Activated B cell treated with CpG ODN at 0.5 μM for 24 hours (primary cell): Measurements from ENCODE around the gene TEX30. TPM values are rescaled to one million over a fixed set of nuclear protein-coding genes. Genes with fewer than 3 reads are reported as not detected.

Source experiments
- ATAC-seq: fragments of 200-7000 bp; cut with Tn5 transposase; one replicate; pipeline ENCODE4 v1.10.0; 2021; ENCODE audit warnings: low read depth, mild to moderate bottlenecking, moderate library complexity
- CTCF ChIA-PET: fragments of 350-600 bp; sonication (Branson Sonifier 250); formaldehyde crosslinking; loops from one replicate; lab custom pipeline; 2021; ENCODE audit warnings: antibody characterized with exemption; lab: Charles Lee
- POLR2A ChIA-PET: fragments of 350-600 bp; sonication (Branson Sonifier 250); formaldehyde crosslinking; loops from one replicate; lab custom pipeline; 2021; ENCODE audit warnings: antibody characterized with exemption; lab: Charles Lee
- DNase-seq: peaks from one replicate; pipeline ENCODE4 v3.0.0; 2022
- H3K27ac Mint-ChIP-seq: one replicate; pipeline ENCODE4 v1.8.0; 2020; ENCODE audit warnings: mixed read lengths
- H3K27me3 Mint-ChIP-seq: one replicate; pipeline ENCODE4 v1.8.0; 2021; ENCODE audit warnings: mixed read lengths
- H3K36me3 Mint-ChIP-seq: one replicate; pipeline ENCODE4 v1.8.0; 2021; ENCODE audit warnings: low read depth, mixed read lengths
- H3K4me1 Mint-ChIP-seq: one replicate; pipeline ENCODE4 v1.8.0; 2021; ENCODE audit warnings: mixed read lengths
- H3K4me3 Mint-ChIP-seq: one replicate; pipeline ENCODE4 v1.8.0; 2020; ENCODE audit warnings: mild to moderate bottlenecking, mixed read lengths
- H3K9me3 Mint-ChIP-seq: one replicate; pipeline ENCODE4 v1.8.0; 2020; ENCODE audit warnings: mixed read lengths
- intact Hi-C: fragments of 100-400 bp; cut with micrococcal nuclease; formaldehyde crosslinking; loops from one replicate; pipeline ENCODE4 v1.15.1; 2024
- total RNA-seq: library from RNA; stranded (reverse); gene quantifications from 2 replicates; pipeline ENCODE4 v1.2.3, GENCODE V29; 2022
- TF ChIP-seq, protein P1 (sequence below): fragments of 200-600 bp; IDR thresholded peaks from one replicate; pipeline ENCODE4 v1.8.0; 2022; ENCODE audit warnings: antibody characterized with exemption, mild to moderate bottlenecking

The TEX30 gene
- total RNA-seq, 1 donor from 2014 or later: 6.2 TPM

DNA sequence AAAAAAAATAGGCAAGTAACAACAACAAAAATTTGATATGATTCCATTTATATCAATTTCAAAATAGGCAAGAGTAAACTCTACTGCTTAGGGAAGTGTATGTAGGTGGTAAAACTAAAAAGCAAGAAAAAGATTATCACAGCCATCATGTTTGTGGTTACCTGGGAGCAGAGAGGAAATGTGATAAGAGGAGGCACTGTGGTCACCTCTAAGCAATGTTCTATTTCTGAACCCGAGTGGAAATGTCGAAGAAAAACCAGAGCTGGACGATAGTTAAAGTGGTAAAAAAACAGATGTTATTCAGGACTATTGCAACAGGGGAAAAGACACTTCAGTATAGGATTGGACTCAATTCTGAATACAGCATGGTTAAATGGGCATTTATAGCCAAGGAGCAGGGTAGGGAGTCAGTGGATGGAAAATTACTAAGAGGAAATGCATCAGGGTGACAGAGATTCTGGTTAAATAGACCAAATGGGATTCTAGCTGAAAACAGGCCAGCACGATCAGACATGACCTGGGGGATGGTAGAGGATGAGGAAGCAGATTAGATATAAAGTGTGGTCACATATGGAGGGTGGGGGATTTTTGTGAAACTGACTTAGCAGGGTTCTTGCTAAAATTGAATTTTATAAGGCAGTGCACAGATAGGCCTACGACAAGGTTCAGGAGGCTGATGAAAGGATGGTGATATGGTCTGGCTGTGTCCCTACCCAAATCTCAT, 6.0 kb upstream of the TEX30 start:
- ChIA-PET POLR2A (no interaction called here), CTCF (no interaction called here)
- H3K4me1 Mint-ChIP-seq: no peaks in the 10 kb centered on the region
- H3K27me3 Mint-ChIP-seq: no peaks in the 10 kb centered on the region
- H3K36me3 Mint-ChIP-seq: no peaks in the 10 kb centered on the region
- DNase-seq: no peak
- ATAC-seq: no peak
- H3K4me3 Mint-ChIP-seq: no peak overlapping the region
- no peaks in the 10 kb centered on the region for H3K9me3 Mint-ChIP-seq
- no peak overlapping the region for H3K27ac Mint-ChIP-seq
- intact Hi-C loops: no loop called here
- TF ChIP-seq, protein P1, sequence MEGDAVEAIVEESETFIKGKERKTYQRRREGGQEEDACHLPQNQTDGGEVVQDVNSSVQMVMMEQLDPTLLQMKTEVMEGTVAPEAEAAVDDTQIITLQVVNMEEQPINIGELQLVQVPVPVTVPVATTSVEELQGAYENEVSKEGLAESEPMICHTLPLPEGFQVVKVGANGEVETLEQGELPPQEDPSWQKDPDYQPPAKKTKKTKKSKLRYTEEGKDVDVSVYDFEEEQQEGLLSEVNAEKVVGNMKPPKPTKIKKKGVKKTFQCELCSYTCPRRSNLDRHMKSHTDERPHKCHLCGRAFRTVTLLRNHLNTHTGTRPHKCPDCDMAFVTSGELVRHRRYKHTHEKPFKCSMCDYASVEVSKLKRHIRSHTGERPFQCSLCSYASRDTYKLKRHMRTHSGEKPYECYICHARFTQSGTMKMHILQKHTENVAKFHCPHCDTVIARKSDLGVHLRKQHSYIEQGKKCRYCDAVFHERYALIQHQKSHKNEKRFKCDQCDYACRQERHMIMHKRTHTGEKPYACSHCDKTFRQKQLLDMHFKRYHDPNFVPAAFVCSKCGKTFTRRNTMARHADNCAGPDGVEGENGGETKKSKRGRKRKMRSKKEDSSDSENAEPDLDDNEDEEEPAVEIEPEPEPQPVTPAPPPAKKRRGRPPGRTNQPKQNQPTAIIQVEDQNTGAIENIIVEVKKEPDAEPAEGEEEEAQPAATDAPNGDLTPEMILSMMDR: no peak

DNA sequence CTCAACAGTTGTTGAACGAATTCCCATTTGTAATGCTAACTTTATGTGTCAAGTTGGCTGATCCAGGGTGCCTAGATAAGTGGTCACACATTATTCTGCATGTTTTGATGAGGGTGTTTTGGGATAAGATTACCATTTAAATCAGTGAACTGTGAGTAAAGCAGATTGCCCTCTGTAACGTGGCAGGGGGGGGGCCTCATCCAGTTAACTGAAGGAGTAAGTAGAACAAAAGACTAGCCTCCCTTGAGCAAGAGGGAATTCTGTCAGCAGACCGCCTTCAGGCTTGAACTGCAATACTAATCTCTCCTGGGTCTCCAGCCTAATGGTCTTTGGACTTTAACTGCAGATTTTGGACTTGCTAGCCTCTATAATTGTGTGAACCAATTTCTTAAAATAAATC, 4.2 kb upstream of the TEX30 start:
- ATAC-seq: no peak
- H3K27ac Mint-ChIP-seq: no peak overlapping the region
- ChIA-PET CTCF (no interaction called here), POLR2A (no interaction called here)
- TF ChIP-seq, protein P1: no peak
- DNase-seq: no peak
- H3K36me3 Mint-ChIP-seq: peaks cover 6% of the 10 kb centered on the region
- H3K27me3 Mint-ChIP-seq: no peaks in the 10 kb centered on the region
- H3K9me3 Mint-ChIP-seq: no peaks in the 10 kb centered on the region
- no peak overlapping the region for H3K4me3 Mint-ChIP-seq
- intact Hi-C loops: no loop called here
- peaks cover 5% of the 10 kb centered on the region for H3K4me1 Mint-ChIP-seq

DNA sequence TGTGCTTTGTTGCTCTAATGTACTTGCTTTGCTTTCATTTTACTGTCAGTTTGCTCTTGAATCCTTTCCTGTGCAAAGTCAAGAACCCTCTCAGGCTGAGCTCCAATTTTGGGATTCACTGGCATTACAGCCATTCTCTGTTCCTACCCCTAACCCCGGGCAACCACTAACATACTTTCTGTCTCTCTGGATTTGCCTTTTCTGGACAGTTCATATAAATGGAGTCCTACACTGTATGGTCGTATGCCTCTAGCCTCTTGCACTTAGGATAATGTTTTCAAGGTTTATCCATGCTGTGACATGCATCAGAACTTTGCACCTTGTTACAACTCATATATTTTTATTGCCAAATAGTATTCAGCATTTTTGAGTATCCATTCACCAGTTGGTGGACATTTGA, 2.7 kb upstream of the TEX30 start:
- ATAC-seq: no peak
- intact Hi-C loops: no loop called here
- Mint-ChIP-seq H3K4me1 (peaks cover 12% of the 10 kb centered on the region), H3K9me3 (no peaks in the 10 kb centered on the region), H3K27ac (no peak overlapping the region), H3K4me3 (no peak overlapping the region), H3K36me3 (peaks cover 6% of the 10 kb centered on the region), H3K27me3 (no peaks in the 10 kb centered on the region)
- CTCF ChIA-PET: no interaction called here
- no peak for DNase-seq
- TF ChIP-seq, protein P1: no peak
- POLR2A ChIA-PET: no interaction called here

GRCh38 chr13:102774591-102775520, 1.3 kb upstream of the TEX30 start:
- POLR2A ChIA-PET: interaction anchor here (0.7 to 3.4 kb wide), 4 partner anchors 25 to 96 kb away, joined by 3 to 49 read pairs (median 12); partner anchors contain the start of gene ERCC5
- Mint-ChIP-seq H3K36me3 (peaks cover 6% of the 10 kb centered on the region), H3K27ac (peak overlapping the region; percentile 94), H3K9me3 (no peaks in the 10 kb centered on the region), H3K27me3 (no peaks in the 10 kb centered on the region), H3K4me3 (peak overlapping the region; percentile 95), H3K4me1 (peaks cover 13% of the 10 kb centered on the region)
- intact Hi-C loops: no loop called here
- DNase-seq (no peak), ATAC-seq (no peak)
- TF ChIP-seq, protein P1: no peak
- CTCF ChIA-PET: interaction anchor here (1.4 to 1.6 kb wide), 2 partner anchors 25 to 72 kb away, joined by 4 to 5 read pairs; no protein-coding TSS in a partner anchor

DNA sequence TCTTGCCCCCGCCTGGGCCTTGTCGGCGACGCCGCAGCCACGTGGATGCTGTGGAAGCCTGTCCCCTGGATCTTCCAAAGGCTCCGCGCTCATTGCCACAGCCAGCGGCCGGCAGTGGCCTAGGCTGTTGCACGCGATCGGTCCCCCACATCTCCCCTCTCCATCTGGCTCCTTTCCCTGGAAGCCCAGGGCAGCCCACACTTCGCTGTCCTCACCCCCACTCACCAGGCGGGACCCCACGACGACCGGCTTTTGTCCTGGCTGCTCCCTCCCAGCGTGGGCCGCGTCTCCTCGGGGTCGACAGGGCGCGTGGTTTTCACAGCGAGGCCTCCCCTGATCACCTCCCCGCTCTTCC, 605 bp upstream of the TEX30 start:
- intact Hi-C loops: no loop called here
- Mint-ChIP-seq H3K4me1 (peaks cover 13% of the 10 kb centered on the region), H3K4me3 (peak overlapping the region; percentile 95), H3K36me3 (peaks cover 6% of the 10 kb centered on the region), H3K9me3 (no peaks in the 10 kb centered on the region), H3K27me3 (no peaks in the 10 kb centered on the region), H3K27ac (peak overlapping the region; percentile 94)
- ATAC-seq (no peak), DNase-seq (no peak)
- TF ChIP-seq, protein P1: no peak
- CTCF ChIA-PET: interaction anchor here (0.9 to 1.6 kb wide), 3 partner anchors 26 to 194 kb away, joined by 4 to 5 read pairs (median 4); no protein-coding TSS in a partner anchor
- POLR2A ChIA-PET: interaction anchor here (0.7 to 3.4 kb wide), 10 partner anchors 15 to 182 kb away, joined by 3 to 49 read pairs (median 8); partner anchors contain the start of genes ERCC5 and TPP2
